Renal cortex interstitium (tissue), 11 donors: ENCODE measurements around the gene CKAP4. TPM values are rescaled to one million over a fixed set of nuclear protein-coding genes. Genes with fewer than 3 reads are reported as not detected.

ENCODE experiments used
- DNase-seq, 11 donors: peaks; one replicate each; pipeline ENCODE4 v3.0.0-alpha.2; 2013; ENCODE audit warnings: low read depth in 9 of 11, low spot score in 4 of 11; ENCODE audit errors: extremely low read depth in 1 of 11
- polyA plus RNA-seq, 3 donors: library from polyadenylated mRNA; unstranded; fragments of 120-200 nt; gene quantifications; one replicate each; pipeline ENCODE4 v1.2.1, GENCODE V29; 2013; ENCODE audit not compliant: insufficient read length in 3 of 3

The CKAP4 gene
- polyA plus RNA-seq, 3 donors: 108 to 128 (median 109) TPM

GRCh38 chr12:106189341-106189740, 58.5 kb downstream of the CKAP4 start:
- no peak for DNase-seq

DNA sequence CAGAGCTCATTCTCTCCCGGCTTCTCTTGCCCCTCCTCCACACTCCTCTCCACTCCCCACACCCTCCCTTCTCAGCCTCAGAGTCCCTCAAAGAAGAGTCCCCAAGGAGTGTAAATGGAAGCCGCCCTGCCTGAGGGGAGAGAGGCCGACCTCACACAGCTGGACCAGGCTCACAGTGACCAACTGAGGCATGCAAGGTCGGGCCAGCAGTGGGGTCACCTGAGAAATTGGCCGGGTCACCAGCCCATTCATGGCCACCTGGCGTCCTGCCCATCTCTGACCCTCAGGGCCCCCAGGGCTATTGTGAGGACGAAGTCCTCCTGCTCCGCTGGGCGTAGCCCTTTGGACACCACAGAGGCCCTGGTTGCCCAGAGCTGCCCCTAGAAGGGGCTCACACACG, 59.6 kb downstream of the CKAP4 start:
- DNase-seq: no peak

Other genes starting within 250 kb of the CKAP4 start
- gene NUAK1, start 109.1 kb downstream of the CKAP4 start, polyA plus RNA-seq: 10 to 100 TPM in 2 of 3 donors, 1 to 10 TPM in 1; 9.6 to 10.9 (median 10.1) TPM
- 10 to 100 TPM; 17.7 to 28.4 (median 21.0) TPM for gene TCP11L2, start 54.7 kb upstream of the CKAP4 start, polyA plus RNA-seq
- 10 to 100 TPM; 15.3 to 18.2 (median 15.8) TPM for gene POLR3B, start 109.7 kb upstream of the CKAP4 start, polyA plus RNA-seq